K562 (cell line): Measurements from ENCODE around the gene PCDH1. TPM values are rescaled to one million over a fixed set of nuclear protein-coding genes. Genes with fewer than 3 reads are reported as not detected.

Source experiments
- BCL6 ChIP-seq: fragments of 250-450 bp; sonication (Bioruptor Pico); IDR thresholded peaks from 2 replicates; pipeline ENCODE4 v1.4.0; 2020
- FUS ChIP-seq: fragments of 200-400 bp; formaldehyde crosslinking; optimal IDR thresholded peaks from 2 replicates; pipeline ENCODE3; 2017; ENCODE audit warnings: low read depth, low read length
- HDAC2 ChIP-seq: fragments of 450-650 bp; IDR thresholded peaks from 2 replicates; pipeline ENCODE4 v1.6.1; 2016; ENCODE audit warnings: mild to moderate bottlenecking
- KLF13 ChIP-seq: fragments of 450-650 bp; IDR thresholded peaks from 2 replicates; pipeline ENCODE4 v1.6.1; 2016; ENCODE audit warnings: missing genetic modification characterization, low read depth, mild to moderate bottlenecking, missing compliant biosample characterization, moderate library complexity, borderline replicate concordance
- MAZ ChIP-seq, 2 experiments: fragments of 450-650 bp in 1 of 2; sonication (generic) in 1 of 2; formaldehyde crosslinking; IDR thresholded peaks in 1 of 2; conservative IDR thresholded peaks in 1 of 2; 2 replicates each; pipeline versions ENCODE4 v1.4.0 to v1.5.0; 2020; ENCODE audit warnings: mild to moderate bottlenecking in 1 of 2, missing genetic modification reagents in 1 of 2
- MCM2 ChIP-seq: fragments of 450-650 bp; IDR thresholded peaks from 2 replicates; pipeline ENCODE4 v1.6.1; 2017; ENCODE audit warnings: low read depth, mild to moderate bottlenecking
- NFIC ChIP-seq: fragments of 450-650 bp; IDR thresholded peaks from 2 replicates; pipeline ENCODE4 v1.6.1; 2017; ENCODE audit warnings: mild to moderate bottlenecking, inconsistent platforms
- ZKSCAN1 ChIP-seq: fragments of 150-350 bp; IDR thresholded peaks from 2 replicates; pipeline ENCODE4 v1.6.1; 2016; ENCODE audit warnings: low read depth, low read length
- ZNF695 ChIP-seq: fragments of 450-650 bp; formaldehyde crosslinking; IDR thresholded peaks from 2 replicates; pipeline ENCODE4 v1.4.0; 2020; ENCODE audit warnings: mild to moderate bottlenecking, moderate library complexity
- polyA plus RNA-seq, 8 experiments: library from polyadenylated mRNA; depleted of rRNA in 4 of 8; stranded (reverse) in 5 of 8; unstranded in 3 of 8; fragments of >200 nt; fragmentation: Nextera tagmentation in 2 of 8; fragmentation: Illumina TruSeq in 1 of 8; extraction: Ambion mirVana in 2 of 8; extraction: Trizol in 1 of 8; gene quantifications; 2 replicates each; pipeline versions ENCODE4 v1.2.1 to v1.2.3, GENCODE V29; 2011 to 2014; ENCODE audit warnings: inconsistent platforms in 1 of 8, missing spikeins in 1 of 8
- total RNA-seq, 7 experiments: library from RNA; depleted of rRNA in 6 of 7; stranded (reverse); fragments of >200 nt in 6 of 7; fragmentation: Illumina TruSeq in 2 of 7; extraction: Trizol in 2 of 7; gene quantifications; 2 replicates each; pipeline versions ENCODE4 v1.2.1 to v1.2.3, GENCODE V29; 2011 to 2021; ENCODE audit warnings: low replicate concordance in 1 of 7
- TF ChIP-seq, protein P1 (sequence below): fragments of 200-800 bp; sonication (Bioruptor generic); IDR thresholded peaks from 2 replicates; pipeline ENCODE4 v1.6.1; 2016; ENCODE audit warnings: missing genetic modification characterization, missing compliant biosample characterization
- TF ChIP-seq, protein P2 (sequence below): sonication (generic); formaldehyde crosslinking; IDR thresholded peaks from 2 replicates; pipeline ENCODE4 v1.8.1; 2023; ENCODE audit warnings: mild to moderate bottlenecking, missing genetic modification reagents
- TF ChIP-seq, protein P3 (sequence below): IDR thresholded peaks from 2 replicates; pipeline ENCODE4 v1.6.1; 2011; ENCODE audit warnings: borderline replicate concordance, low read depth, mild to moderate bottlenecking, moderate library complexity, low read length; ENCODE audit not compliant: insufficient read depth, poor library complexity, severe bottlenecking
- TF ChIP-seq, protein P4 (sequence below): fragments of 450-650 bp; IDR thresholded peaks from 2 replicates; pipeline ENCODE4 v1.7.1; 2018; ENCODE audit warnings: mild to moderate bottlenecking, low read depth; ENCODE audit not compliant: partially characterized antibody
- TF ChIP-seq, protein P5 (sequence below): fragments of 250-450 bp; sonication (Bioruptor Pico); IDR thresholded peaks from 2 replicates; pipeline ENCODE4 v1.8.0; 2022; ENCODE audit warnings: inconsistent platforms, mild to moderate bottlenecking, moderate library complexity, borderline replicate concordance

PCDH1 gene
- total and polyA plus RNA-seq, 9 of the 15 experiments (the other 6 are each of a cell fraction or from before 2014, with no cell fraction given) = 0.11 to 3.6 (median 1.9) TPM; not detected in 1

DNA sequence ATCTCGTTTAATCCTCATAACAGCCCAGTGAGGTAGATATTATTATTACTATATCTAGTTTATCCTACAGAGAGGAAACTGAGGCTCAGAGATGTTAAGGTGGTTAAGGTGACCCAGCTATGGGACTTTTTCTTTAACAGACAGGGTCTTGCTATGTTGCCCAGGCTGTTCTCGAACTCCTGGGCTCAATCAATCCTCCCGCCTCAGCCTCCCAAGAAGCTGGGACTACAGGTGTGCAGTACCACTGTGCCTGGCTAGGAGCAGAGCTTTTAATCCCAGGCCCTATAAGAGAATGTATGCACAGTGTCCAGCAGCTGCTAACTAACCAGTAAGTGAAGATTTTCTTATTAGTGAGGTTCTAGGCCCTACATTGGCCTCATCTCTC, 62.4 kb downstream of the PCDH1 start (continued):
- TF ChIP-seq, protein P1, sequence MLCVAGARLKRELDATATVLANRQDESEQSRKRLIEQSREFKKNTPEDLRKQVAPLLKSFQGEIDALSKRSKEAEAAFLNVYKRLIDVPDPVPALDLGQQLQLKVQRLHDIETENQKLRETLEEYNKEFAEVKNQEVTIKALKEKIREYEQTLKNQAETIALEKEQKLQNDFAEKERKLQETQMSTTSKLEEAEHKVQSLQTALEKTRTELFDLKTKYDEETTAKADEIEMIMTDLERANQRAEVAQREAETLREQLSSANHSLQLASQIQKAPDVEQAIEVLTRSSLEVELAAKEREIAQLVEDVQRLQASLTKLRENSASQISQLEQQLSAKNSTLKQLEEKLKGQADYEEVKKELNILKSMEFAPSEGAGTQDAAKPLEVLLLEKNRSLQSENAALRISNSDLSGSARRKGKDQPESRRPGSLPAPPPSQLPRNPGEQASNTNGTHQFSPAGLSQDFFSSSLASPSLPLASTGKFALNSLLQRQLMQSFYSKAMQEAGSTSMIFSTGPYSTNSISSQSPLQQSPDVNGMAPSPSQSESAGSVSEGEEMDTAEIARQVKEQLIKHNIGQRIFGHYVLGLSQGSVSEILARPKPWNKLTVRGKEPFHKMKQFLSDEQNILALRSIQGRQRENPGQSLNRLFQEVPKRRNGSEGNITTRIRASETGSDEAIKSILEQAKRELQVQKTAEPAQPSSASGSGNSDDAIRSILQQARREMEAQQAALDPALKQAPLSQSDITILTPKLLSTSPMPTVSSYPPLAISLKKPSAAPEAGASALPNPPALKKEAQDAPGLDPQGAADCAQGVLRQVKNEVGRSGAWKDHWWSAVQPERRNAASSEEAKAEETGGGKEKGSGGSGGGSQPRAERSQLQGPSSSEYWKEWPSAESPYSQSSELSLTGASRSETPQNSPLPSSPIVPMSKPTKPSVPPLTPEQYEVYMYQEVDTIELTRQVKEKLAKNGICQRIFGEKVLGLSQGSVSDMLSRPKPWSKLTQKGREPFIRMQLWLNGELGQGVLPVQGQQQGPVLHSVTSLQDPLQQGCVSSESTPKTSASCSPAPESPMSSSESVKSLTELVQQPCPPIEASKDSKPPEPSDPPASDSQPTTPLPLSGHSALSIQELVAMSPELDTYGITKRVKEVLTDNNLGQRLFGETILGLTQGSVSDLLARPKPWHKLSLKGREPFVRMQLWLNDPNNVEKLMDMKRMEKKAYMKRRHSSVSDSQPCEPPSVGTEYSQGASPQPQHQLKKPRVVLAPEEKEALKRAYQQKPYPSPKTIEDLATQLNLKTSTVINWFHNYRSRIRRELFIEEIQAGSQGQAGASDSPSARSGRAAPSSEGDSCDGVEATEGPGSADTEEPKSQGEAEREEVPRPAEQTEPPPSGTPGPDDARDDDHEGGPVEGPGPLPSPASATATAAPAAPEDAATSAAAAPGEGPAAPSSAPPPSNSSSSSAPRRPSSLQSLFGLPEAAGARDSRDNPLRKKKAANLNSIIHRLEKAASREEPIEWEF (CRISPR knock-in tag) = no peak
- TF ChIP-seq KLF13 (tag) (no peak), HDAC2 (no peak), MAZ (CRISPR knock-in tag; conservative IDR thresholded peaks at IDR 0.05 in 1 of 2, IDR thresholded peaks at IDR 0.05 in 1 of 2) (no peak), MCM2 (no peak), ZNF695 (no peak), FUS (no peak), ZKSCAN1 (no peak), BCL6 (CRISPR knock-in tag) (no peak), NFIC (no peak)
- TF ChIP-seq, protein P2, sequence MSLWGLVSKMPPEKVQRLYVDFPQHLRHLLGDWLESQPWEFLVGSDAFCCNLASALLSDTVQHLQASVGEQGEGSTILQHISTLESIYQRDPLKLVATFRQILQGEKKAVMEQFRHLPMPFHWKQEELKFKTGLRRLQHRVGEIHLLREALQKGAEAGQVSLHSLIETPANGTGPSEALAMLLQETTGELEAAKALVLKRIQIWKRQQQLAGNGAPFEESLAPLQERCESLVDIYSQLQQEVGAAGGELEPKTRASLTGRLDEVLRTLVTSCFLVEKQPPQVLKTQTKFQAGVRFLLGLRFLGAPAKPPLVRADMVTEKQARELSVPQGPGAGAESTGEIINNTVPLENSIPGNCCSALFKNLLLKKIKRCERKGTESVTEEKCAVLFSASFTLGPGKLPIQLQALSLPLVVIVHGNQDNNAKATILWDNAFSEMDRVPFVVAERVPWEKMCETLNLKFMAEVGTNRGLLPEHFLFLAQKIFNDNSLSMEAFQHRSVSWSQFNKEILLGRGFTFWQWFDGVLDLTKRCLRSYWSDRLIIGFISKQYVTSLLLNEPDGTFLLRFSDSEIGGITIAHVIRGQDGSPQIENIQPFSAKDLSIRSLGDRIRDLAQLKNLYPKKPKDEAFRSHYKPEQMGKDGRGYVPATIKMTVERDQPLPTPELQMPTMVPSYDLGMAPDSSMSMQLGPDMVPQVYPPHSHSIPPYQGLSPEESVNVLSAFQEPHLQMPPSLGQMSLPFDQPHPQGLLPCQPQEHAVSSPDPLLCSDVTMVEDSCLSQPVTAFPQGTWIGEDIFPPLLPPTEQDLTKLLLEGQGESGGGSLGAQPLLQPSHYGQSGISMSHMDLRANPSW = no peak
- TF ChIP-seq, protein P3, sequence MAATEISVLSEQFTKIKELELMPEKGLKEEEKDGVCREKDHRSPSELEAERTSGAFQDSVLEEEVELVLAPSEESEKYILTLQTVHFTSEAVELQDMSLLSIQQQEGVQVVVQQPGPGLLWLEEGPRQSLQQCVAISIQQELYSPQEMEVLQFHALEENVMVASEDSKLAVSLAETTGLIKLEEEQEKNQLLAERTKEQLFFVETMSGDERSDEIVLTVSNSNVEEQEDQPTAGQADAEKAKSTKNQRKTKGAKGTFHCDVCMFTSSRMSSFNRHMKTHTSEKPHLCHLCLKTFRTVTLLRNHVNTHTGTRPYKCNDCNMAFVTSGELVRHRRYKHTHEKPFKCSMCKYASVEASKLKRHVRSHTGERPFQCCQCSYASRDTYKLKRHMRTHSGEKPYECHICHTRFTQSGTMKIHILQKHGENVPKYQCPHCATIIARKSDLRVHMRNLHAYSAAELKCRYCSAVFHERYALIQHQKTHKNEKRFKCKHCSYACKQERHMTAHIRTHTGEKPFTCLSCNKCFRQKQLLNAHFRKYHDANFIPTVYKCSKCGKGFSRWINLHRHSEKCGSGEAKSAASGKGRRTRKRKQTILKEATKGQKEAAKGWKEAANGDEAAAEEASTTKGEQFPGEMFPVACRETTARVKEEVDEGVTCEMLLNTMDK = no peak
- TF ChIP-seq, protein P4, sequence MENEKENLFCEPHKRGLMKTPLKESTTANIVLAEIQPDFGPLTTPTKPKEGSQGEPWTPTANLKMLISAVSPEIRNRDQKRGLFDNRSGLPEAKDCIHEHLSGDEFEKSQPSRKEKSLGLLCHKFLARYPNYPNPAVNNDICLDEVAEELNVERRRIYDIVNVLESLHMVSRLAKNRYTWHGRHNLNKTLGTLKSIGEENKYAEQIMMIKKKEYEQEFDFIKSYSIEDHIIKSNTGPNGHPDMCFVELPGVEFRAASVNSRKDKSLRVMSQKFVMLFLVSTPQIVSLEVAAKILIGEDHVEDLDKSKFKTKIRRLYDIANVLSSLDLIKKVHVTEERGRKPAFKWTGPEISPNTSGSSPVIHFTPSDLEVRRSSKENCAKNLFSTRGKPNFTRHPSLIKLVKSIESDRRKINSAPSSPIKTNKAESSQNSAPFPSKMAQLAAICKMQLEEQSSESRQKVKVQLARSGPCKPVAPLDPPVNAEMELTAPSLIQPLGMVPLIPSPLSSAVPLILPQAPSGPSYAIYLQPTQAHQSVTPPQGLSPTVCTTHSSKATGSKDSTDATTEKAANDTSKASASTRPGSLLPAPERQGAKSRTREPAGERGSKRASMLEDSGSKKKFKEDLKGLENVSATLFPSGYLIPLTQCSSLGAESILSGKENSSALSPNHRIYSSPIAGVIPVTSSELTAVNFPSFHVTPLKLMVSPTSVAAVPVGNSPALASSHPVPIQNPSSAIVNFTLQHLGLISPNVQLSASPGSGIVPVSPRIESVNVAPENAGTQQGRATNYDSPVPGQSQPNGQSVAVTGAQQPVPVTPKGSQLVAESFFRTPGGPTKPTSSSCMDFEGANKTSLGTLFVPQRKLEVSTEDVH = no peak
- TF ChIP-seq, protein P5, sequence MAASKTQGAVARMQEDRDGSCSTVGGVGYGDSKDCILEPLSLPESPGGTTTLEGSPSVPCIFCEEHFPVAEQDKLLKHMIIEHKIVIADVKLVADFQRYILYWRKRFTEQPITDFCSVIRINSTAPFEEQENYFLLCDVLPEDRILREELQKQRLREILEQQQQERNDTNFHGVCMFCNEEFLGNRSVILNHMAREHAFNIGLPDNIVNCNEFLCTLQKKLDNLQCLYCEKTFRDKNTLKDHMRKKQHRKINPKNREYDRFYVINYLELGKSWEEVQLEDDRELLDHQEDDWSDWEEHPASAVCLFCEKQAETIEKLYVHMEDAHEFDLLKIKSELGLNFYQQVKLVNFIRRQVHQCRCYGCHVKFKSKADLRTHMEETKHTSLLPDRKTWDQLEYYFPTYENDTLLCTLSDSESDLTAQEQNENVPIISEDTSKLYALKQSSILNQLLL (CRISPR knock-in tag) = no peak
